Activated CD4-positive, CD25-positive, alpha-beta regulatory T cell treated with anti-CD3 and anti-CD28 coated beads, Interleukin-2, amount 50 U/mL, for 72 hours (primary cell): ENCODE measurements around the gene R3HDM4.
"Not testable (repeated sequence)": the region's sequence is repeated elsewhere in the genome, so short reads cannot be mapped to it uniquely, and the experiment has no call there.

Experiments
- DNase-seq: peaks from one replicate; pipeline ENCODE4 v3.0.0; 2021

R3HDM4 gene

GRCh38 chr19:853014-853585 is 59.9 kb downstream of the R3HDM4 start:
- no peak for DNase-seq

DNA sequence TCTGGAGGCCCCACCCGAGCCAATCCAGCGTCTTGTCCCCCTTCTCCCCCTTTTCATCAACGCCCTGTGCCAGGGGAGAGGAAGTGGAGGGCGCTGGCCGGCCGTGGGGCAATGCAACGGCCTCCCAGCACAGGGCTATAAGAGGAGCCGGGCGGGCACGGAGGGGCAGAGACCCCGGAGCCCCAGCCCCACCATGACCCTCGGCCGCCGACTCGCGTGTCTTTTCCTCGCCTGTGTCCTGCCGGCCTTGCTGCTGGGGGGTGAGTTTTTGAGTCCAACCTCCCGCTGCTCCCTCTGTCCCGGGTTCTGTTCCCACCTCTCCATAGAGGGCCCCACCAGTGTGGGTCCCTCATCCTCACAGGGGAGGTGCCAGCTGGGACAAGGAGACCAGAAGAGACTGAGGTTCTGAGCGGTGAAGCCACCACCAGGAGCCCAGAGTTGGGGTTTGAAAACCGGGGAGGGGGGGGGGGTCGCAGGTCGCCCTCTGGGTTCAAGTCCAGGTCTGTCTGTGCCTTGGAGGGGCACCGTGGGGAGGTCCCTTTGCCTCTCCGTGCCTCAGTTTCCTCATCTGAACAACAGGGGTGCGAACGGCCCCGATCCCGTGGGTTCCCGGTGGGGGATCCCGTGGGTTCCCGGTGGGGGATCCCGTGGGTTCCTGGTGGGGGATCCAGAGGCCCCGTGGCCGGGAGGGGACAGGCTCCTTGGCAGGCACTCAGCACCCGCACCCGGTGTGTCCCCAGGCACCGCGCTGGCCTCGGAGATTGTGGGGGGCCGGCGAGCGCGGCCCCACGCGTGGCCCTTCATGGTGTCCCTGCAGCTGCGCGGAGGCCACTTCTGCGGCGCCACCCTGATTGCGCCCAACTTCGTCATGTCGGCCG is 60.6 kb downstream of the R3HDM4 start, which contains the start of gene ELANE:
Gene ELANE, plus strand, starts transcription at position 168 of the 878 bp plus-strand sequence. Its CDS starts 26 bp downstream, at position 194.
- no peak for DNase-seq

DNA sequence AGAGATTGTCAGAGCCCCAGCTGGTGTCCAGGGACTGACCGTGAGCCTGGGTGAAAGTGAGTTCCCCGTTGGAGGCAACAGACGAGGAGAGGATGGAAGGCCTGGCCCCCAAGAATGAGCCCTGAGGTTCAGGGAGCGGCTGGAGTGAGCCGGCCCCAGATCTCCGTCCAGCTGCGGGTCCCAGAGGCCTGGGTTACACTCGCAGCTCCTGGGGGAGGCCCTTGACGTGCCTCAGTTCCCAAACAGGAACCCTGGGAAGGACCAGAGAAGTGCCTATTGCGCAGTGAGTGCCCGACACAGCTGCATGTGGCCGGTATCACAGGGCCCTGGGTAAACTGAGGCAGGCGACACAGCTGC is 62.1 kb downstream of the R3HDM4 start:
- no peak for DNase-seq

GRCh38 chr19:850221-850978 is 62.6 kb downstream of the R3HDM4 start:
- DNase-seq = no peak

- not testable (repeated sequence) for DNase-seq
Observed at GRCh38 chr19:849195-849594, 63.8 kb downstream of the R3HDM4 start.

- no peak for DNase-seq
Observed at GRCh38 chr19:848386-848921, 64.6 kb downstream of the R3HDM4 start.
